Fibroblast of villous mesenchyme (primary cell): ENCODE measurements around the gene RPL12. TPM values are rescaled to one million over a fixed set of nuclear protein-coding genes. Genes with fewer than 3 reads are reported as not detected.

Experiments used
- DNase-seq: peaks from one replicate; pipeline ENCODE4 v3.0.0-alpha.2; 2010; ENCODE audit warnings: low read depth
- H3K4me3 ChIP-seq: 2 replicates; pipeline ENCODE4 v1.5.1; 2011; ENCODE audit warnings: low read depth, mild to moderate bottlenecking, low read length
- CTCF ChIP-seq: IDR thresholded peaks from 2 replicates; pipeline ENCODE4 v1.5.1; 2012; ENCODE audit warnings: low read depth, mild to moderate bottlenecking, low read length; ENCODE audit not compliant: insufficient read depth
- total RNA-seq: library from RNA; depleted of rRNA; stranded (reverse); fragments of >200 nt; gene quantifications from 2 replicates; pipeline ENCODE4 v1.2.3, GENCODE V29; 2012

Gene RPL12
- total RNA-seq, 1 donor = 844 TPM

GRCh38 chr9:127495884-127496555 is 44.8 kb upstream of the RPL12 start:
- no peak overlapping the region for H3K4me3 ChIP-seq
- TF ChIP-seq CTCF = no peak
- DNase-seq = no peak

GRCh38 chr9:127494304-127494702 is 43.1 kb upstream of the RPL12 start:
- no peak overlapping the region for H3K4me3 ChIP-seq
- DNase-seq = no peak
- TF ChIP-seq CTCF = no peak

GRCh38 chr9:127493592-127494303 is 42.5 kb upstream of the RPL12 start:
- no peak for DNase-seq
- TF ChIP-seq CTCF = no peak
- no peak overlapping the region for H3K4me3 ChIP-seq

GRCh38 chr9:127492616-127493015 is 41.4 kb upstream of the RPL12 start:
- DNase-seq = no peak
- TF ChIP-seq CTCF = no peak
- H3K4me3 ChIP-seq = no peak overlapping the region

GRCh38 chr9:127491516-127491915 is 40.3 kb upstream of the RPL12 start:
- no peak for DNase-seq
- H3K4me3 ChIP-seq = no peak overlapping the region
- no peak for TF ChIP-seq CTCF

GRCh38 chr9:127490535-127491230 is 39.5 kb upstream of the RPL12 start:
- no peak for TF ChIP-seq CTCF
- no peak for DNase-seq
- no peak overlapping the region for H3K4me3 ChIP-seq
